ENCODE results near the gene RSRC1. TPM values are rescaled to one million over a fixed set of nuclear protein-coding genes. Genes with fewer than 3 reads are reported as not detected.

Gene RSRC1
- polyA plus RNA-seq, 4 donors: 9.4 to 24.4 (median 11.6) TPM

DNA sequence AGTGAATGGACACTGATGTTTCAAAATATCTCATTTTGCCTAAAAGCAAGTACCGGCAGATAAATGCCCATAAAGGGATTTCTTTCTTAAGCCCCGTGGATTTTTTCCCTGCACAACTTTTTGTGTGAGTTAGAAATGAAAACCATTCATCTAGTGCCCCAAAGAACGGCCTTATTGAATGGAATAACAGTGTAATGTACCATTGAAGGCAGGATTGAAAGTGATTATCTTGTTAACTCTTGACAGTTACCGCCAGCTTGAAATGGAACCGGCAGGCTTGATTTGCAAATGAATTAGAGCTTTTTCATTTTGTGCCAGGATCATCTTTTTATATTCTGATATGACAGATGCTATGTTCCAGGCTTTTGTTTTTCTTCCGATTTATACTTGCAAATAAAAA is 162.2 kb downstream of the RSRC1 start:
- Histone ChIP-seq H3K27ac (ENCODE audit: low read depth in 1 of 3, low read length in 2 of 3) (no peak overlapping the region), H3K36me3 (ENCODE audit: control insufficient read depth in 3 of 3, insufficient read depth in 2 of 3, low read depth in 1 of 3, low read length in 3 of 3) (peaks cover 0 to 2% (median 0%) of the 10 kb centered on the region in 3 donors), H3K4me3 (ENCODE audit: low read depth in 1 of 3, low read length in 3 of 3) (no peak overlapping the region), H3K9me3 (ENCODE audit: control insufficient read depth in 2 of 2, insufficient read depth in 1 of 2, low read depth in 1 of 2, low read length in 1 of 2) (peaks cover 0 to 3% of the 10 kb centered on the region in 2 donors), H3K4me1 (ENCODE audit: control insufficient read depth in 3 of 3, insufficient read depth in 2 of 3, low read depth in 1 of 3, low read length in 2 of 3) (no peaks in the 10 kb centered on the region), H3K27me3 (ENCODE audit: control insufficient read depth in 3 of 3, insufficient read depth in 3 of 3, low read length in 3 of 3) (no peaks in the 10 kb centered on the region)
- FAIRE-seq (no peak), DNase-seq (no peak)
- WGBS, 3 donors: 87 to 92% (median 92%) methylated on average over 6 of the region's 6 CpGs

DNA sequence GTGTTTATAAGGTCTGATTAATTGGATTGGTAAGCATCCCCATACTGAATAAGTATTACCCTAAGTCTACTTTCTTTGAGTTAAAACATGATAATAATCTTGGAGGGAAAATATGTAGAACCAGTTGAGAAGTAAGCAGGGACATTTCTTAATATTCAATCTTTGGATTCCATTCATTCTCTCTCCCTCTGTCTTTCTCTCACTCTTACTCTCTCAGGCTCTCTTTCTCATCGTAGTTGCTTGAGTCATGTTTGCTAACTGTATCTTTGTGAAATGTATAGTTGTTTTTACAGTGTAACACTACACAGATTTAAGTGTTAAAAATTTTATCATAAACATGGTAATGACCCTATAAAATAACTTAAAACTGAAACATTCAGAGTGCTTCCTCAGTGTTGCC is 163.8 kb downstream of the RSRC1 start:
- no peak overlapping the region for H3K27ac ChIP-seq (ENCODE audit: low read depth in 1 of 3, low read length in 2 of 3)
- DNase-seq: no peak
- H3K4me3 ChIP-seq (ENCODE audit: low read depth in 1 of 3, low read length in 3 of 3): no peak overlapping the region
- peaks cover 0 to 2% (median 1%) of the 10 kb centered on the region in 3 donors for H3K36me3 ChIP-seq (ENCODE audit: control insufficient read depth in 3 of 3, insufficient read depth in 2 of 3, low read depth in 1 of 3, low read length in 3 of 3)
- peaks cover 0 to 3% of the 10 kb centered on the region in 2 donors for H3K9me3 ChIP-seq (ENCODE audit: control insufficient read depth in 2 of 2, insufficient read depth in 1 of 2, low read depth in 1 of 2, low read length in 1 of 2)
- no peak for FAIRE-seq
- 90 to 100% (median 91%) methylated on average over 1 of the region's 1 CpG for WGBS, 3 donors
- H3K27me3 ChIP-seq (ENCODE audit: control insufficient read depth in 3 of 3, insufficient read depth in 3 of 3, low read length in 3 of 3): no peaks in the 10 kb centered on the region
- no peaks in the 10 kb centered on the region for H3K4me1 ChIP-seq (ENCODE audit: control insufficient read depth in 3 of 3, insufficient read depth in 2 of 3, low read depth in 1 of 3, low read length in 2 of 3)

DNA sequence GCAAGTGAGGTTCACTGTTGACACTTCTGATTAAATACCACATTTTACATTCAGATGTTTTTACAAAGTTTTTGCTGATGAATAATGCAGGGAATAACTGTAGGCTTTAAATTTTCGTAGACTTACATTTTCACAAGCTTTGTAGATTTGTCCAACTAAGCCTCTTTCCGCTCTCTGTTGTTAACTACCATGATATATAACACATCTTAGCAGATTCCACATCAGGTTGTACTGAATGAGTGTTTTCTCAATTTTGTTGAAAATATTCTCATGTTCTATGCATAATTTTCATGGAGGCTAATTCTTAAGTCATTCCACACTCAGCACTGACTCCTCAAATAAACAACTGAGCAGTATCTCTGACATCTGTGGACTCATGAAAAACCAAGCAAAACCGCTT is 168.3 kb downstream of the RSRC1 start:
- H3K27ac ChIP-seq (ENCODE audit: low read depth in 1 of 3, low read length in 2 of 3): no peak overlapping the region
- FAIRE-seq (no peak), DNase-seq (no peak)
- no peaks in the 10 kb centered on the region for H3K27me3 ChIP-seq (ENCODE audit: control insufficient read depth in 3 of 3, insufficient read depth in 3 of 3, low read length in 3 of 3)
- WGBS, 3 donors: 91 to 95% (median 93%) methylated on average over 3 of the region's 3 CpGs
- no peak overlapping the region for H3K4me3 ChIP-seq (ENCODE audit: low read depth in 1 of 3, low read length in 3 of 3)
- no peaks in the 10 kb centered on the region for H3K4me1 ChIP-seq (ENCODE audit: control insufficient read depth in 3 of 3, insufficient read depth in 2 of 3, low read depth in 1 of 3, low read length in 2 of 3)
- H3K9me3 ChIP-seq (ENCODE audit: control insufficient read depth in 2 of 2, insufficient read depth in 1 of 2, low read depth in 1 of 2, low read length in 1 of 2): peaks cover 0 to 3% of the 10 kb centered on the region in 2 donors
- H3K36me3 ChIP-seq (ENCODE audit: control insufficient read depth in 3 of 3, insufficient read depth in 2 of 3, low read depth in 1 of 3, low read length in 3 of 3): peaks cover 0 to 2% (median 1%) of the 10 kb centered on the region in 3 donors

DNA sequence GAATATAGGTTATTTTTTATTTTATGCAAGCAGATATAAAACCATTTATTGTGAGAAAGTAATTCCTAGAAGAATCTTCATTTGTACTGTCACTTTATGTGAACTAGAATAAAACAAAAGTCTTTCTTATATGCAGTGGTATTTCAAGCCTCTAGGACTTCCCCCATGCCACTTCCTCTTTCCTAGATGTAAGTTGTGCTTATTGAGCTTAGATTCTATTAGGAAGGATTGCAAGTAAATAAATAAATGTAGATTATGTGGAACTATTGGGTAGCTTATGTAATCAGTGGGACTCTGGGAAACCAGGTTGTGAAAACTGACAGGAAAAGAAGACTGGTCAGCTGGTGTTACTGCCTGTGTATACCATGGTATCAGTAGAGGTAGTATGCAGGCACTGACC is 169.7 kb downstream of the RSRC1 start:
- Histone ChIP-seq H3K4me3 (ENCODE audit: low read depth in 1 of 3, low read length in 3 of 3) (no peak overlapping the region), H3K36me3 (ENCODE audit: control insufficient read depth in 3 of 3, insufficient read depth in 2 of 3, low read depth in 1 of 3, low read length in 3 of 3) (peaks cover 0 to 2% (median 1%) of the 10 kb centered on the region in 3 donors), H3K27me3 (ENCODE audit: control insufficient read depth in 3 of 3, insufficient read depth in 3 of 3, low read length in 3 of 3) (no peaks in the 10 kb centered on the region), H3K9me3 (ENCODE audit: control insufficient read depth in 2 of 2, insufficient read depth in 1 of 2, low read depth in 1 of 2, low read length in 1 of 2) (peaks cover 0 to 3% of the 10 kb centered on the region in 2 donors), H3K4me1 (ENCODE audit: control insufficient read depth in 3 of 3, insufficient read depth in 2 of 3, low read depth in 1 of 3, low read length in 2 of 3) (no peaks in the 10 kb centered on the region), H3K27ac (ENCODE audit: low read depth in 1 of 3, low read length in 2 of 3) (no peak overlapping the region)
- DNase-seq (no peak), FAIRE-seq (no peak)

DNA sequence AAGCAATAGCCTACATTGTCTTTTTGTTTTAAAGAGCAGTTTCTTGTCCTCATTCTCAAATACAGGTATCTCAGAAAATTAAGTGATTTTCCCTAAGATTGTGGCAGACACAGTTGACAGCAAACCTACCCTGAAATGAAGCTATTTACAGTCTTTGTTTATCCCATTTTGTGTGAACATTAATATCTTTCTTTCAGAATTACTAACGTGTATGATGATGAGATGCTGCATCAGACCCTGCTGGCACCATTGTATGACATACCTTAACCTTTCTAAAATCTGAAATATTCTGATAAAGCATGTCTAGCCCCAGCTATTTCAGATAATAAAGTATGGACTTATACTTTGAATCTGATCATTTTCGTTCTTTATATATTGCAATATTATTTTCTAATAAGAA is 185.9 kb downstream of the RSRC1 start:
- Histone ChIP-seq H3K27me3 (ENCODE audit: control insufficient read depth in 3 of 3, insufficient read depth in 3 of 3, low read length in 3 of 3) (no peaks in the 10 kb centered on the region), H3K4me1 (ENCODE audit: control insufficient read depth in 3 of 3, insufficient read depth in 2 of 3, low read depth in 1 of 3, low read length in 2 of 3) (no peaks in the 10 kb centered on the region), H3K36me3 (ENCODE audit: control insufficient read depth in 3 of 3, insufficient read depth in 2 of 3, low read depth in 1 of 3, low read length in 3 of 3) (no peaks in the 10 kb centered on the region), H3K27ac (ENCODE audit: low read depth in 1 of 3, low read length in 2 of 3) (no peak overlapping the region), H3K9me3 (ENCODE audit: control insufficient read depth in 2 of 2, insufficient read depth in 1 of 2, low read depth in 1 of 2, low read length in 1 of 2) (no peaks in the 10 kb centered on the region), H3K4me3 (ENCODE audit: low read depth in 1 of 3, low read length in 3 of 3) (no peak overlapping the region)
- FAIRE-seq (no peak), DNase-seq (no peak)
- 77 to 82% (median 78%) methylated on average over 2 of the region's 2 CpGs for WGBS, 3 donors

DNA sequence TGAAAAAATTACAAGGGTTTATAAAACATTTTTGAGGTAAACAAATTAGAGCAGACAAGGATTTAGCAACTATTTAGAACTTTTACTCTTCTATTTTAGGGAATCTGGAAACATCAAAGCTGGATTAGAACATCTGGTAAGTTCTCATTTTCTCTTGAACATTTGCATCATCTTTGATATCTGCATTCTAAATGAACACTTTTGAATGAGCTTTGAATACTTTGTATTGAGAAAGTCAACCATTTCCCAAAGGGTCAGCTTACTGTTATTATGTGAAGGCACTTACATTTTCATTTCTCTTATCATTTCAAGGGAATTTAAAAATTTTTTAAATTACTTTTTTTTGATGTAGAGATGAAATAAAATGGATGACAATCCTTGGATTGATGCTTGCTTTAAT is 188.1 kb downstream of the RSRC1 start:
- Histone ChIP-seq H3K27ac (ENCODE audit: low read depth in 1 of 3, low read length in 2 of 3) (no peak overlapping the region), H3K9me3 (ENCODE audit: control insufficient read depth in 2 of 2, insufficient read depth in 1 of 2, low read depth in 1 of 2, low read length in 1 of 2) (no peaks in the 10 kb centered on the region), H3K27me3 (ENCODE audit: control insufficient read depth in 3 of 3, insufficient read depth in 3 of 3, low read length in 3 of 3) (no peaks in the 10 kb centered on the region), H3K36me3 (ENCODE audit: control insufficient read depth in 3 of 3, insufficient read depth in 2 of 3, low read depth in 1 of 3, low read length in 3 of 3) (peaks cover 0 to 2% (median 0%) of the 10 kb centered on the region in 3 donors), H3K4me3 (ENCODE audit: low read depth in 1 of 3, low read length in 3 of 3) (no peak overlapping the region), H3K4me1 (ENCODE audit: control insufficient read depth in 3 of 3, insufficient read depth in 2 of 3, low read depth in 1 of 3, low read length in 2 of 3) (no peaks in the 10 kb centered on the region)
- FAIRE-seq (no peak), DNase-seq (no peak)

DNA sequence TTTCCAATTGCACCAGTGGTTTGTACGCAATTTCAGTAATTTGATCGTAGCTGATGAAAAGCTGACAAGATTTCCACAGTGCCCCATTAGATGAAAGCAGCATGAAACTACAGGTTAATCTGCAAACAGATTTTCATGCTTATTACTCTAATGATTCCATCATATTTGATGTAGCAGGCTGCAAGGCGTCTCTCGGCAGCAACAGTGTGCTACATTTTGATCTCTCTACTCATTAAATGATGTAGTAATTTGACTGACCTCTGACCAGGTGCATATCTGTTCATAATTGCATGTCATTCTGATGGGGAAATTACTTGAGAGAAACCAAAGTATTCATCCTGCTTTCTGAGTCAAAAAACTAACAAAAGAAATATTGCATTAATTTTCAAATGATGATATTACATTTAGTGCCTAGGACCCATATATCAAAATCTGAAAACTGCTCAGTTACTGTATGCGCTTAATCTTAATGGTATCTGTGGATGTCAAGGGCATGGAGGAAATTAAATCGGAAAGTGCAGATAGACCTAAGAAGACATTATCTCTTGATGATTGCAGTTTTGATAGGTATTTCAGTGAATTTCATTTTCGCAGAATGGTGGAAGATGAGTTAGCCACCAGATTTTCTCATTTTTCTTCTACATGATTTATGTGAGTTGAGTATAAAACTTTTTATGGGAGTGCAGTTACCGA is 198.5 kb downstream of the RSRC1 start:
- FAIRE-seq: no peak
- WGBS, 3 donors: 95 to 96% (median 95%) methylated on average over 8 of the region's 8 CpGs

DNA sequence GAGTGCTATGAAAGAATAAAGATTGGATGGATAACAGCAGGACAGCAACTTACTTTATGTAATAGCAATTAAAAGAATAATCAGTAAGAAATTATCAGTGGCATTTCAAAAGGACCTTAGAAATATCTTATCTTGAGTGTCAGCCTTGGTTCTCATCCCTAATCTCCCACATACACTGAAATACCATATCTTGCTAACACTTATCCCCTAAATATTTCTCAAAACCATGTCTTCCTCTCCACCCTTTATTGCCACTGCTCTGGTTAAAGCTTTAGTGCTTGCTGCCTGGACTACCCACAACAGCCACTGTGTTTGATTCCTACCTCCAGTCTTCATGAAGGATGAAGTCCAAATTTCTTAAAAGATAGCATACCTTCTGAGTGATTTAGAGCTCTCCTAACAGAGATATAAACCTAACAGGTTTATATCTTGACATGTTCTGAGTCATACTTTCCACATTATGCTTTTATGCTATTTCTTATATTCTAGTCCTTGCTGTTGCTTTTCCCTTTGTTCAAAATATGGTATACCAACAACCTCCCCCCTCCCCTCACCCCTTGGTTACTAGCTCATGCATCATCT is 202.8 kb downstream of the RSRC1 start:
- DNase-seq: no peak
- no peaks in the 10 kb centered on the region for H3K36me3 ChIP-seq (ENCODE audit: control insufficient read depth in 3 of 3, insufficient read depth in 2 of 3, low read depth in 1 of 3, low read length in 3 of 3)
- H3K4me1 ChIP-seq (ENCODE audit: control insufficient read depth in 3 of 3, insufficient read depth in 2 of 3, low read depth in 1 of 3, low read length in 2 of 3): no peaks in the 10 kb centered on the region
- H3K27ac ChIP-seq (ENCODE audit: low read depth in 1 of 3, low read length in 2 of 3): no peak overlapping the region
- no peaks in the 10 kb centered on the region for H3K9me3 ChIP-seq (ENCODE audit: control insufficient read depth in 2 of 2, insufficient read depth in 1 of 2, low read depth in 1 of 2, low read length in 1 of 2)
- FAIRE-seq: no peak
- H3K27me3 ChIP-seq (ENCODE audit: control insufficient read depth in 3 of 3, insufficient read depth in 3 of 3, low read length in 3 of 3): no peaks in the 10 kb centered on the region
- H3K4me3 ChIP-seq (ENCODE audit: low read depth in 1 of 3, low read length in 3 of 3): no peak overlapping the region

More for the DNA sequence above, 198.5 kb downstream of the RSRC1 start:
- Histone ChIP-seq H3K9me3 (ENCODE audit: control insufficient read depth in 2 of 2, insufficient read depth in 1 of 2, low read depth in 1 of 2, low read length in 1 of 2) (no peaks in the 10 kb centered on the region), H3K36me3 (ENCODE audit: control insufficient read depth in 3 of 3, insufficient read depth in 2 of 3, low read depth in 1 of 3, low read length in 3 of 3) (no peaks in the 10 kb centered on the region), H3K27ac (ENCODE audit: low read depth in 1 of 3, low read length in 2 of 3) (no peak overlapping the region), H3K4me1 (ENCODE audit: control insufficient read depth in 3 of 3, insufficient read depth in 2 of 3, low read depth in 1 of 3, low read length in 2 of 3) (no peaks in the 10 kb centered on the region), H3K27me3 (ENCODE audit: control insufficient read depth in 3 of 3, insufficient read depth in 3 of 3, low read length in 3 of 3) (no peaks in the 10 kb centered on the region), H3K4me3 (ENCODE audit: low read depth in 1 of 3, low read length in 3 of 3) (no peak overlapping the region)
- DNase-seq: no peak
